RKO (cell line): ENCODE measurements around the gene USP48.

Experiments used
- DNase-seq: peaks from one replicate; pipeline ENCODE4 v3.0.0-alpha.2; 2016; ENCODE audit warnings: low spot score

Gene USP48

GRCh38 chr1:21652937-21653743, 129.8 kb downstream of the USP48 start:
- no peak for DNase-seq

GRCh38 chr1:21652101-21652936, 130.6 kb downstream of the USP48 start:
- no peak for DNase-seq

- DNase-seq = peak; percentile 27
Measured at GRCh38 chr1:21651214-21652042, 131.5 kb downstream of the USP48 start.

GRCh38 chr1:21650400-21650799, 132.5 kb downstream of the USP48 start:
- DNase-seq = no peak

GRCh38 chr1:21649315-21649714, 133.6 kb downstream of the USP48 start:
- no peak for DNase-seq

GRCh38 chr1:21648791-21649190, 134.2 kb downstream of the USP48 start:
- no peak for DNase-seq

- no peak for DNase-seq
Measured at GRCh38 chr1:21648352-21648730, 134.6 kb downstream of the USP48 start.

GRCh38 chr1:21647431-21648351, 135.3 kb downstream of the USP48 start:
- DNase-seq = peak; percentile 83

- DNase-seq = no peak
Measured at GRCh38 chr1:21645550-21645949, 137.4 kb downstream of the USP48 start.

GRCh38 chr1:21644906-21645305, 138.0 kb downstream of the USP48 start:
- DNase-seq = no peak

GRCh38 chr1:21644348-21644747, 138.6 kb downstream of the USP48 start:
- no peak for DNase-seq

GRCh38 chr1:21643624-21644023, 139.3 kb downstream of the USP48 start:
- DNase-seq = no peak

GRCh38 chr1:21641967-21642739, 140.8 kb downstream of the USP48 start:
- DNase-seq = no peak

GRCh38 chr1:21641537-21641936, 141.4 kb downstream of the USP48 start:
- no peak for DNase-seq

GRCh38 chr1:21641076-21641475, 141.9 kb downstream of the USP48 start:
- DNase-seq = no peak

- no peak for DNase-seq
Measured at GRCh38 chr1:21640653-21641052, 142.3 kb downstream of the USP48 start.

GRCh38 chr1:21639594-21640041, 143.3 kb downstream of the USP48 start:
- no peak for DNase-seq

- DNase-seq = peak; percentile 46
Measured at GRCh38 chr1:21638531-21639341, 144.2 kb downstream of the USP48 start.

- no peak for DNase-seq
Measured at GRCh38 chr1:21637514-21637913, 145.4 kb downstream of the USP48 start.

- no peak for DNase-seq
Measured at GRCh38 chr1:21636029-21636428, 146.9 kb downstream of the USP48 start.
